Body of pancreas (tissue), 4 donors: Measurements from ENCODE around the gene SEMA5B. TPM values are rescaled to one million over a fixed set of nuclear protein-coding genes. Genes with fewer than 3 reads are reported as not detected.
A peak's percentile ranks its signal among the peaks of the same experiment; 100 is the strongest.

ENCODE experiments used
- ATAC-seq: fragments of 150-250 bp; one replicate; pipeline ENCODE4 v1.9.1; 2016
- DNase-seq, 4 donors: peaks; one replicate each; pipeline ENCODE4 v3.0.0-alpha.2; 2019
- H3K27ac ChIP-seq, 4 donors: fragments of 200-600 bp; sonication (generic); 1 replicate in 3 of 4; 2 replicates in 1 of 4; pipeline versions ENCODE4 v1.5.1 to v1.6.1; 2016 to 2019; ENCODE audit warnings: mild to moderate bottlenecking in 1 of 4, mixed read lengths in 1 of 4, moderate library complexity in 1 of 4
- H3K27me3 ChIP-seq, 2 donors: fragments of 200-600 bp; sonication (generic); one replicate each; pipeline ENCODE4 v1.6.0; 2016; ENCODE audit warnings: mild to moderate bottlenecking in 1 of 2
- H3K36me3 ChIP-seq, 2 donors: fragments of 200-600 bp; sonication (generic); replicated peaks in 1 of 2; 2 replicates each; pipeline ENCODE4 v1.5.1; 2016; ENCODE audit warnings: low read depth in 2 of 2; ENCODE audit not compliant: insufficient read depth in 1 of 2
- H3K4me1 ChIP-seq: fragments of 200-600 bp; sonication (generic); one replicate; pipeline ENCODE4 v1.6.0; 2016
- H3K4me3 ChIP-seq, 2 donors: fragments of 200-600 bp; sonication (generic); 1 replicate in 1 of 2; 2 replicates in 1 of 2; pipeline ENCODE4 v1.5.1; 2016 to 2019
- H3K9me3 ChIP-seq, 3 donors: fragments of 200-600 bp; sonication (generic); 1 replicate in 2 of 3; 2 replicates in 1 of 3; pipeline ENCODE4 v1.5.1; 2016
- CTCF ChIP-seq, 7 experiments: fragments of 450-650 bp in 4 of 7; fragments of 200-600 bp in 3 of 7; sonication (generic) in 3 of 7; IDR thresholded peaks; one replicate each; pipeline ENCODE4 v1.5.1; 2016 to 2019; ENCODE audit warnings: antibody characterized with exemption in 7 of 7
- POLR2A ChIP-seq, 3 donors: fragments of 450-650 bp; IDR thresholded peaks; one replicate each; pipeline ENCODE4 v1.6.1; 2016; ENCODE audit warnings: antibody characterized with exemption in 3 of 3, mild to moderate bottlenecking in 2 of 3
- WGBS, 2 donors: methylation state at CpG; one replicate each; pipeline ENCODE4 v1.1.5; 2017; 5-methylcytosine and 5-hydroxymethylcytosine counted together
- intact Hi-C: fragments of 100-400 bp; cut with DNase I; formaldehyde crosslinking; loops from one replicate; pipeline ENCODE4 v1.15.1; 2023
- total RNA-seq, 2 donors: library from RNA; depleted of rRNA; stranded (reverse); fragments of >200 nt; gene quantifications; one replicate each; pipeline ENCODE4 v1.1.0, GENCODE V29; 2016

SEMA5B gene
- total RNA-seq, 2 donors from 2014 or later: 1.0 to 15.2 TPM

GRCh38 chr3:123066599-123066895 lies 39.0 kb upstream of the SEMA5B start:
- peaks cover 44% of the 10 kb centered on the region for H3K4me1 ChIP-seq
- no peak overlapping the region for H3K4me3 ChIP-seq
- intact Hi-C loops: no loop called here
- no peaks in the 10 kb centered on the region for H3K27me3 ChIP-seq
- WGBS, 2 donors: 14 to 28% methylated on average over 6 of the region's 6 CpGs
- no peaks in the 10 kb centered on the region for H3K36me3 ChIP-seq
- TF ChIP-seq CTCF (IDR thresholded peaks at IDR 0.05) (no peak), POLR2A (IDR thresholded peaks at IDR 0.05) (no peak)
- no peak for DNase-seq
- ATAC-seq: peak; percentile 1
- H3K9me3 ChIP-seq: no peaks in the 10 kb centered on the region
- H3K27ac ChIP-seq: peak overlapping the region in 3 of 4 donors; percentile 71 to 90 (median 82)

- peaks cover 30% of the 10 kb centered on the region for H3K4me1 ChIP-seq
- DNase-seq (no peak), ATAC-seq (no peak)
- H3K27ac ChIP-seq: no peak overlapping the region
- TF ChIP-seq POLR2A (IDR thresholded peaks at IDR 0.05): no peak
- TF ChIP-seq CTCF (IDR thresholded peaks at IDR 0.05): no peak
- no peaks in the 10 kb centered on the region for H3K36me3 ChIP-seq
- no peaks in the 10 kb centered on the region for H3K27me3 ChIP-seq
- intact Hi-C loops: no loop called here
- H3K4me3 ChIP-seq: no peak overlapping the region
- no peaks in the 10 kb centered on the region for H3K9me3 ChIP-seq
- WGBS, 2 donors: 38 to 41% methylated on average over 1 of the region's 1 CpG
Observed at GRCh38 chr3:123064914-123065313, 37.4 kb upstream of the SEMA5B start.

- no peaks in the 10 kb centered on the region for H3K9me3 ChIP-seq
- no peak for ATAC-seq
- TF ChIP-seq POLR2A (IDR thresholded peaks at IDR 0.05) (no peak), CTCF (IDR thresholded peaks at IDR 0.05) (no peak)
- intact Hi-C loops: no loop called here
- H3K36me3 ChIP-seq: no peaks in the 10 kb centered on the region
- no peak for DNase-seq
- H3K4me3 ChIP-seq: no peak overlapping the region
- no peak overlapping the region for H3K27ac ChIP-seq
- WGBS, 2 donors: 94 to 95% methylated on average over 4 of the region's 4 CpGs
- no peaks in the 10 kb centered on the region for H3K27me3 ChIP-seq
- peaks cover 26% of the 10 kb centered on the region for H3K4me1 ChIP-seq
Observed at GRCh38 chr3:123064506-123064905, 36.9 kb upstream of the SEMA5B start.

- no peak for ATAC-seq
- no peaks in the 10 kb centered on the region for H3K36me3 ChIP-seq
- peaks cover 11% of the 10 kb centered on the region for H3K4me1 ChIP-seq
- no peak overlapping the region for H3K4me3 ChIP-seq
- no peaks in the 10 kb centered on the region for H3K27me3 ChIP-seq
- 92 to 93% methylated on average over 6 of the region's 6 CpGs for WGBS, 2 donors
- no peak for DNase-seq
- no peak overlapping the region for H3K27ac ChIP-seq
- intact Hi-C loops: no loop called here
- TF ChIP-seq POLR2A (IDR thresholded peaks at IDR 0.05) (no peak), CTCF (IDR thresholded peaks at IDR 0.05) (no peak)
- H3K9me3 ChIP-seq: no peaks in the 10 kb centered on the region
Observed at GRCh38 chr3:123063034-123063433, 35.5 kb upstream of the SEMA5B start.

- H3K27ac ChIP-seq: no peak overlapping the region
- WGBS, 2 donors: 68 to 74% methylated on average over 7 of the region's 7 CpGs
- H3K27me3 ChIP-seq: no peaks in the 10 kb centered on the region
- H3K36me3 ChIP-seq: no peaks in the 10 kb centered on the region
- ATAC-seq (no peak), DNase-seq (no peak)
- H3K9me3 ChIP-seq: no peaks in the 10 kb centered on the region
- TF ChIP-seq POLR2A (IDR thresholded peaks at IDR 0.05) (no peak), CTCF (IDR thresholded peaks at IDR 0.05) (no peak)
- H3K4me1 ChIP-seq: peaks cover 5% of the 10 kb centered on the region
- intact Hi-C loops: no loop called here
- no peak overlapping the region for H3K4me3 ChIP-seq
Observed at GRCh38 chr3:123061856-123062255, 34.3 kb upstream of the SEMA5B start.
